Fibroblast of peridontal ligament (primary cell): ENCODE measurements around the gene SLC29A2.
A peak's percentile ranks its signal among the peaks of the same experiment; 100 is the strongest.
"Not testable (repeated sequence)": the region's sequence is repeated elsewhere in the genome, so short reads cannot be mapped to it uniquely, and the experiment has no call there.

Source experiments
- DNase-seq: peaks from one replicate; pipeline ENCODE4 v3.0.0-alpha.2; 2010; ENCODE audit errors: extremely low read depth

SLC29A2 gene

DNA sequence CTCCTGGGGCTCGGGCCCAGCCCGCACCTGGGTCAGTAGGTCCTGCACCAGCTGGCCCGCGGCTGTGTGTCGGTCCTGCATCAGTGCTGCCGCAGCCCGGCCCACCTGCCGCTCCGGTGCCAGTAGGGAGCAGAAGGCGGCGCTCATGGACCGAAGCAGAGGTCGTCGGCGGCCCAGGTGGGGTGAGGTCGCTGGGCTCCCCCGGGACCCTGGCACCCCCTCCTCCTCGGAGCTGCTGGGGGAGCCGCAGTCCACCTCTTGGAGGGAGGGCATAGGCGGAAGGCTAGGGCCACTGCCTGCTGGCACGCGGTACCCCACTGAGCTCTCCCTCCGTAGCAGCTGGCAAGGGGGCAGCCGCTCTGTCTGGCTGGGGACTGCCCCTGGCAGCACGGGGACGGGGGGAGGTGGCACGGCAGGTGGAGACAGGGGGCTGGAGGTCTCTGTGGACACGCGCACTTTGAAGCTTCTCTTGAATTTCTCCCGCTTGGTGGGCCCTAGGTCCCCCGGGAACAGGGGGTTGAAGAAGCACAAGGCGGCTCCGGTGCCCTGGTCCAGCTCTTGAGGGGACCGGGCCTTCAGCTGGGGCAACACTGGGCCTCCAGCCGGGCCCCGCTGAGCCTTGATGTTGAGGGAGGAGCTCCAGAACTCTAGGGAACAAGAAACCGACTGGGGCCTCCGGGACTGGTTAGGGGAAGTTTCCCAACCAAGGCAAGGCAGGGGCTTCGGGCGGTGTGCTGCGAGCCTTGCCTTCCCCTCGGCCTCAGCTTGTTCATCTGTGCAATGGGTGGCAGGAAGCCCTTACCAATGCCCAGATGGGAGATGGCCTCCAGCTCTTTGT is 36.7 kb downstream of the SLC29A2 start:
- DNase-seq: no peak

DNA sequence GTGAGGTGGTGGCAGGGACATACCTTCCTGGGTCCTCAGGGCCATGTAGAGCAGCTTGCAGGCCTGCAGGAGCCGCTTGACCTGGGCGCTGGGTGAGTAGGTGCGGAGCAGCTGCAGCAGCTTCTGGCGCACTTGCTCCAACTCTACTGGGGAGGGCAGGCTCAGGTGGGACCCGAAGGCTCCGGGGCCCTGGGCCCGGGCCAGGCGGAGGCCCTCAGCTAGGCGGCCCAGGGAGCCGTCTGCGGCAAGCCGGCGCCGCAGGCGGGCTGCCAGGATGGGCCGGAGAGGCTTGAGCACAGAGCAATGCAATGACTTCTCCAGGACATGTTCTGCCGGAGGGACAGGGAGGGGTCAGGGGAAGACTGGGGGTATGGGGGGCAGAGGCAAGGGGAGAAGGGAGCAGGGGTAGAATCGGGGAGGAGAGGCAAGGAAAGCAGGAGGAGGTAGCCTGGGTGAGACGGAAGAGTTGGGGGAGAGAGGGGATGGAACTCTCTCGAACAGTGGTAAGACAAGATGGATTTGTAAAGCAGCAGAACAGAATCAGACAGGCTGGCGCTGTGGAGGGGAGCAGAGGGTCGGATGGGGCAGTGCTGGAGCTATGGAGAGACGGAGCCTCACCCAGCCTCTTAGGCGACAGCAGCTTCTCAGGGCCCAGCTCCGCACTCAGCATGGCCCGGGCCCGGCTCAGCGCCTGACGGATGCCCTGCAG is 37.5 kb downstream of the SLC29A2 start:
- no peak for DNase-seq

DNA sequence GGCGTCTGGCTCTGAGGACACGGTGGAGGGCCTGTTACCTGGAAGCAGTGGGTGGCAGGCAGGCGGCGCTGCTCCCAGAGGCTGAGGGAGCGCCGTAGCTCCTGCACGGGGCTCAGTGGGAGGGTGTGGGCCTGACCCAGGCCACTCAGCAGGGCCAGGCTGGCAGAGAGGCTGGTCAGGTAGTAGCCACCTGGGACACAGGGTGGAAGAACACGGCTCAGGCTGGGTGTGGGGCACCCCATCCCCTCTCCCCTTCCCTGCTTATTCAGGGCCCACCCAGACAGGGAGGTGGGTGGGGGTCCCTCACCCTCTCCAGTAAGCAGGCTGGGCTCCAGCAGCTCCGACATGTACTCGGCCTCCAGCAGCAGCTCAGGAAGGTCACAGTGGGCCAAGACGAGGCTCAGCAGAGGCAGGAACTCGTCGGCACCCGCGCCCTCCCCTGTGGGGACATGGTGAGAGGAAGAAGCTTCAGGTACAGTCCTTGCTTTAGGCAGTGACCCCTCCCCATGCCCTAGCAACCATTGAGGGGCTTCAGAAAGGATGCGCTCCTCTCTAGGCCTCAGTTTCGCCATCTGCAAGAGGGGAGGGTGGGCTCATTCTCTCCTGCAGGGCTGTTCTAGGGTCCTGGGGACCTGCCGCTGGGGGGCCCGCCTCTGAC is 38.2 kb downstream of the SLC29A2 start:
- DNase-seq: no peak

DNA sequence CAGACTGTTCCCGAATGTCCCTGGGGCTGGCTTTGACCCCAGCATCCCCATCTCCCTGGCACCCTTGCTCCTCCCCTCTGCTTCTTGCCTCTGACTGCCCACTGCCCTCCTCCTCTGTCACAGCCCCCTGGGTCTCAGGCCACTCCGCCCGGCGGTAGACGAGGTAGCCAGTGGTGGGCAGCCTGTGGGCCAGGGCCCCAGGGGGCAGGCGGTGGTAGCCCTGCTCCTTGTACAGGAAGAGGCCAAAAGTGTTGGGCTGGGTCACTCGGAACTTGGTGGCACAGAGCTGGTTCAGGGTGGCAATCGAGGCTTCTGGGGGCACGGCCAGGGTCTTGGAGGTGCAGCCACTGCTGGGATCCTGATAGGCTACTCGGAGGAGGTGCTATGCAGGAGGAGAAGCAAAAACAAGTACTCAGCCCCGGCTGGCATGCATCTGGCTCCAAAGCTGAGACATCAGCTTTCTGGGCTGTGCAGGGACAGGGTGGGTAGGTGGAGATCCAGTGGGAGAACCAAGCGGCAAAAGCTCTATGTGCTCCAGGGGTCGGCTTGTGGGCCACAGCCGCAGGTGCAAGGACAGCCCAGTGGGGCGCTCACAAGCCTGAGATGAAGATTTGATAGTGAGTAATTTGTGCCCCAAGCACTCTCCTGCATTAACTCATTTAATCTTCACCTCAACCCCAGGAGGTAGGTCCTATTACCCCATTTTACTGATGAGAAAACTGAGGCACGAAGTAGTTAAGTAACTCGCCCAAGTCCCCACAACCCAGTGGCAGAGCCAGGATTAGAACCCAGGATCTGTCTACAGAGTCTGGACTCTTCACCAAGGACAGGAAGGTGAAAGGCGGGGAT is 39.0 kb downstream of the SLC29A2 start:
- DNase-seq: no peak

DNA sequence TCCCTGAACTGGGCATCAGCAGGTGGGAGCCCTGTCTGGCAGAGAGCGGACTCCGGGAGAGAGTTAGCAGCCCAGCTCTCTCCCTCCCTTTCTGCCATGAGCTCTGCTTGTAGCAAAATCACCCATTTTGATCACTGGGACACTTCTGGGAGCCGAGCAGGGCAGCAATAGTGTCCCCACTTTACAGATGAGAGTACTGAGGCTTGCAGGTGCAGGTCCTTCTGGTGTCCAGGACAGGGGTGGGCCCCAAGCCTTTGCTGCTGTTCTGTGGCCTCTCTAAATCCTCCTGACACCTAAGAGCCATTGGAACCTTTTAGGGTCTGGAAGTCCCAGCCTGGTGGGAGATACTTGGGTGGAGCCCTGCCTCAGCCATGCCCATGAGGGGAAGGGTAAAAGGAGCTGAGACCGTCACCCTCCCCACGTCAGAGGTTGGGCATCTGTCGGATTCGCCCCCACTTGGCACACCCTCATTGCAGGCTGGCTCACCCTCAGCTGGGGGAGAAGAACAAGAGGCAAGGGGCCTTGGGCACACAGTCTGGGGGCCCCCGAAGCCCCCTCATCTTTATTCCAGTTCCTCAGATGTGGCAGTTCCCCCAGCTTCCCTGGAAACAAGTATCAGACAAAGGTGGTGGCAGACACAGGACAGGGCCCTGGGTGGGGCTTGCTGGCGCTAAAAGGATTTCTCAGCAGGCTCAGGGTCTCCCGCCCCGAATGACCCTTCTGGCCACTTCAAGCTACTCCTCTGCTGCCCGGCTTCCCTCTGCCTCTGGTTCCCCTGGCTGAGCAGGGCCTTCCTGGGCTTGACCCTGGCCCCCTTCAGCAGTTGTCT is 39.8 kb downstream of the SLC29A2 start:
- DNase-seq: no peak

DNA sequence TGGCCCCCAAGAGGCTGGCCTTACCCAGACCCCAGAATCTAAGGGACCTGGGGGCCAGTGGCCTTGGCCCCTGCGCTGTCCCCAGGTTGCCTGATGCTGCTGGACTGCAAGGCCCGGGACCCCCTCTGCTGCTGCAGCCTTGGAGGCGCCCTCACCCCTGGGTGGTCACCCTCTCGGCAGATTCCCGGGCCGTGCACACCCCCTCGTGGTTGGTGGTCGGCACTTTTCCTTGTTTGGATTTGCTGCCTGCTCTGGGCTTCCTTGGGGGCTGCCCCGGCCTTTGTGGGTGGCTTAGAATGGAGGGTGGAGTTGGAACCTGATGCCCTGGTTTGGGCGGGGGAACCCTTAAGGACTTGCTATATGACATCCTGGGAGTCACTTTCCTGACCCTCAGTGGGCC is 40.6 kb downstream of the SLC29A2 start:
- DNase-seq: no peak

DNA sequence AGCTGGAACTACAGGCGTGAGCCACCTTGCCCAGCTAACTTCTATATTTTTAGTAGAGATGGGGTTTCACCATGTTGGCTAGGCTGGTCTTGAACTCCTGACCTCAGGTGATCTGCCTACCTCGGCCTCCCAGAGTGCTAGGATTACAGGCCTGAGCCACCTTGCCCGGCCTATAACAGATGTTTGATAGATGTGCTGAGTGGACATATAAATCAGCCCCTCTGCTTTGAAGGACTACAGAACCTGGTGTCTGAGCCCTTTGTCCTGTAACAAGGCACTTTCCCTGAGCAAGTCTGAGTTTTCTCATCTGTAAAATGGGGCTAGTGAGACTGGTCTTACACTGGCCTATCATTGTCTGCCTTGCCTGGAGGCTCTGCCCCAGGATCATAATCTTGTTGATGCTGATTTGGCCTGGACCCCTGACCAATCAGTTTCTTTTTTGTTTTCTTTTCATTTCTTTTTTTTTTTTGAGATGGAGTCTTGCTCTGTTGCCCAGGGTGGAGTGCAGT is 42.3 kb downstream of the SLC29A2 start:
- DNase-seq: no peak

DNA sequence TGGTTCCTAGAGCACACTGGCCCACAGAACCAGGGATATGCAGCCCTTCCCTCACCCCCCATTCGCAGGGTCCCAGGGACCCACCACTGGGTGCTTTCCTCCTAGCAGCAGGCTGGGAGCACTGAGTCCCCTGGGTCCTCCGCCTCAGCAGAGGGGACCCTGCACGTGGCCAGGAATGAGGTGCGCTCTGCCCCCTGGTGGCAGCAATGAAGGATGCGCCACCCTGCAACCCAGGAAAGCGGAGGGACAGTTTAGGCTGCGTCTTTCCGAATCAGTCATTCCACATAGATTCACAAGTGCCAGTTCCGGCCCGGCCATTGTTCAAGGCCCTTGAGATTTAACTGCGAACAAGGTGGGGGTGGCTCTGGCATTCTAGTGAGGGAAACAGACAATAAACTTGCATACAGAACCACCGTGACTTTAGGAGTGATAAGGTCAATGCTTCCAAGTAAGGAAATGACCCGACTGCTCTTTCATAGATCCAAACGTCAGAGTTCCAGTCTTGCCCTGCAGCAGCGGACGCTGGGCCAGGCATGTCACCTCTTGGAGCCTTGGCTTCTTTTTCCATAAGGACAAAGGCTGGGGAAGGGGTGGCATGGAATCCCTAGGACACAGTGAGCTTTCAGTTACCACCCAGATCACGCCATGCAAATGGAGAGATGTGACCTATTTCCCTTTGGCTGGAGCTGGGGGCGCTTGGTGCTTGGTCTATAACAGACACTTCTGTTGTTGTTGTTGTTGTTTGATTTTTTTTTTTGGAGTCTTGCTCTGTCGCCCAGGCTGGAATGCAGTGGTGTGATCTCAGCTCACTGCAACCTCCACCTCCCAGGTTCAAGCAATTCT is 43.0 kb downstream of the SLC29A2 start:
- DNase-seq: peak; percentile 69

DNA sequence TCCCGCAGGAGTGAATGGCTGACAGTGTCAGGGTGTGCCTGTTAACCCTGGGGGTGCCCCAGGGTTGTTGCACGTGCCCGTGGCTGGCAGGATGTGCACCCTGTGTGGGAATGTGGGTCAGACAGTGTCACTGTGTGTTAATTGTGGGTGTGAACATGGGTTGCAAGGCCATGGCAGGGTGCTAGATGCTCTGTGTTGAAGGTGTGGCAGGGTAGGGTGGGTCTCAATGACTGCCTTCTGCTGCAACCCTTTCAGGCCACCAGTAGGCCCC is 43.6 kb downstream of the SLC29A2 start:
- no peak for DNase-seq

DNA sequence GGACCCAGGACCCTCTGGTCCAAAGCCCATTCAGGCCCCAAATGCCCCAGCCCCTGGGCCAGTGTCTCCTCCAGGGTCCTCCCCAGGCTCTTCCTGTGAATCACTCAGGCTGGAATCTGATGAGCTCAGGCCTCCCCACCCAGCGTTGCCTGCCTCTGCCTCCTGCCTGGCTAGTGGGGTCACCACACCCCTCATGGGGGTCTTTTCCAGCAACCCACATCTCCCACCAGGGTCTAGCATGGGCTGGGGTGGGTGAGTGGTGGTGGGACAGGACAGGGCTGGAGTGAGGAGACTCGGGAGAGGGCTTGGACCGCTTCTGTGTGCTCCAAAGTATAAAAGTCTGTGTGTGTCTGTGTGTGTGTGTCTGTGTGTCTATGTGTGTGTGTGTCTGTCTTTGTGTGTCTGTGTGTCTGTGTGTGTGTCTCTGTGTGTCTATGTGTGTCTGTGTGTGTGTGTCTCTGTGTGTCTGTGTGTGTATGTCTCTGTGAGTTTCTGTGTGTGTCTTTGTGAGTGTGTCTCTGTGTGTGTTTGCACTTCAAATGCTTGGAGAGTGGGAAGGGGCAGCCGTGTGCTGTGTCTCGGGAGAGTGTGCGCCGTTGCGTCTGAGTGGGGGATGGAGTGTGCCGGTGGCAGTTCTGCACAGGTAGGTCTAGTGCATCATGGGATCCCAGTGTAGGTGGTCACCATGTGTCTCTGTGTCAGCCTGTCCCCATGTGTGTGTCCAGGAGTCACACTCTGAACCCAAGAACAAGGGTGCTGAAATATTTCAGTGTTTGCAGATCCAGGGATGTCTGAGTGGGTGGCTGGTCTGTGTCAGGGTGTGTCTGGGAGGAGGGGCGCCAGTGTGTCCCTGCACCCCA is 44.2 kb downstream of the SLC29A2 start:
- peak; percentile 51 for DNase-seq

DNA sequence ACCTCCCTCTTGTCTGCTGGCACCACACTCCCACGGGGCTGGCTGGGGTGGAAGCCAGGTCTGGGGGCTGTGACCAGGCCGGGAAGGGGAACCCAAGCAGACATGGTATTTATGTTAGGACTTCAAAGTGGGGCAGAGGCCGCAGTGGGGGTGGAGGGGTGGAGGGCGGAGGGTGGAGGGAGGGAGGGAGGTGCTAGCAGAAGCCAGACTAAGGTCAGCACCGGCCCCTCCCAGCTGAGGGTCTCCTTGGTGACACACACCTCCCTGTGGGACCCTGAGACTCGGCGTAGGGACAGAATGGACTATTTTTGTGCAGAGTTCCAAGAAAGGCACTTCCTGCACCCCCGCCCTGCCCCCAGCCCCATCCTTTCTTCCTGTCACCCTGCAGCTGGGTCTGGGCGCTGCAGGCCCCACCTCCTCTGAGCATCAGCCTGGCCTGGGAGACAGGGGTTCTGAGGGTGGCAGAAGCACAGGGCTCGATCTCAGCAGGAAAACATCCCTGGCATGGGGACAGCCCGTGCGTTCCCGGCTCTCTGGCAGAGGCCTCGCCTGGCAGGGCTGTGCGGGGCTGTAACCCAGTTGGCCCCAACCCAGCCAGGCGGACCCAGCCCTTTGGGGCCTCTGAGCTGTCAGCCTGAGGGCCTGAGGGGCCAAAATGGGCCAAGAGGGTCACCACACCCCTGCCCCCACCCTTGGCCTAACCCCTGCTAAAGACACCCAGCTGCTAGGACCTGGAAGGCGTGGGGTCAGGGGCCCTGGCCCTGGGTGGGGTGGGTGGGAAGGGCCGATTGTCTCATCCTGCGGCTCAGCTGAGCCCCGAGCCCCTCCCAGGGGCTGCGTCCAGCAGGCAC is 45.1 kb downstream of the SLC29A2 start:
- peak; percentile 41 for DNase-seq

DNA sequence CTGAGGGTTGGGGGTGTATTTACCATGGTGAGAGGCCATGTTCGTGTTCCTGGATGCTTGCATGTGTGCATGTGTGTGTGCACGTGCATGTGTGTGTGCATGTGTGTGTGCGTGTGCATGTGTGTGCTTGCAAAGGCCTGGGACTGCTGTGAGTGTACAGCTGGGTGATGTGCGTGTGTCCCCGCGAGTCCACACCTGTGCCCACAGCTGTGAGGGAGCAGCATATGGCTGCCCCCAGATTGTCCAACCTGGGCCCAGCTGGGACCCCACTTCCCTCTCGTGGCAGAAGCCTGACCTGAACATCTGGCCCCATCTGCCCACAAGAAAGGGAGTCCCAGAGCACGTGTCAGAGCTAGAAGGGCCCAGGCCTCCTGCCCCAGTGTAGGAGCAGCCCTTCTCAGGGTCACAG is 46.3 kb downstream of the SLC29A2 start:
- no peak for DNase-seq

DNA sequence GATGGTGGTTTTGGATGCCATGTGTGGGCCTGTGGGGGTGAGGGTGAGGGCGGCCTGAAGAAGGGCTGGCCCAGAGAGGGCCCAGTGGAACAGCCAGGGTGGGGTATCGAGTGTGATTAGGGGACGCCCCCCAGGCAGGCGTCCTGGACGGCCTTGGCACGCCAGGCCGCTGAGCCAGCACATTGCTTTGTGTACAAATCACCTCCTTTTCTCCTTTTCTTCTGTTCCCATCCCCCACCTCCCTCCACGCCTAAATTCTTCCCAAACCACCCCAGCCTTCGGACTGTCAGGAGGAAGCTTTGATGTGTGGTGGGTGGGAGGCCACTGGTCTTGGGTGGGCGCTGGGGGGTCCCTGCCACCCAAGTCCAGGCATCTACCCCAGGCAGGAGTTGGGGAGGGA is 46.9 kb downstream of the SLC29A2 start:
- DNase-seq: peak; percentile 36

DNA sequence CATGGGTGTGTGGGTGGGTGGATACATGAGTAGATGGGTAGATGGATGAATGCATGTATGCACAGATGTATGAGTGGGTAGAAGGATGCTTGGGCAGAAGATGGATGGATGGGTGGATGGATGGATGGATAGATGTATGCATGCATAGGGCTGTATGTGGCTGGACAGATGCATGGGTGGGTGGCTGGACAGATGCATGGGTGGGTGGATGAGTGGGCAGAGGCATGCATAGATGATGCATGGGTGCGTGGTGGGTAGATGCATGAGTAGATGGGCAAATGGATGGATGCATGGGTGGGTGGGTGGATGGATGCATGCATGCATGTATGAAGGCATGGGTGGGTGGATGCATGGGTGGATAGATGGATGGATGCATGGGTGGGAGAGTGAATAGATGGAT is 47.9 kb downstream of the SLC29A2 start:
- DNase-seq: no peak

DNA sequence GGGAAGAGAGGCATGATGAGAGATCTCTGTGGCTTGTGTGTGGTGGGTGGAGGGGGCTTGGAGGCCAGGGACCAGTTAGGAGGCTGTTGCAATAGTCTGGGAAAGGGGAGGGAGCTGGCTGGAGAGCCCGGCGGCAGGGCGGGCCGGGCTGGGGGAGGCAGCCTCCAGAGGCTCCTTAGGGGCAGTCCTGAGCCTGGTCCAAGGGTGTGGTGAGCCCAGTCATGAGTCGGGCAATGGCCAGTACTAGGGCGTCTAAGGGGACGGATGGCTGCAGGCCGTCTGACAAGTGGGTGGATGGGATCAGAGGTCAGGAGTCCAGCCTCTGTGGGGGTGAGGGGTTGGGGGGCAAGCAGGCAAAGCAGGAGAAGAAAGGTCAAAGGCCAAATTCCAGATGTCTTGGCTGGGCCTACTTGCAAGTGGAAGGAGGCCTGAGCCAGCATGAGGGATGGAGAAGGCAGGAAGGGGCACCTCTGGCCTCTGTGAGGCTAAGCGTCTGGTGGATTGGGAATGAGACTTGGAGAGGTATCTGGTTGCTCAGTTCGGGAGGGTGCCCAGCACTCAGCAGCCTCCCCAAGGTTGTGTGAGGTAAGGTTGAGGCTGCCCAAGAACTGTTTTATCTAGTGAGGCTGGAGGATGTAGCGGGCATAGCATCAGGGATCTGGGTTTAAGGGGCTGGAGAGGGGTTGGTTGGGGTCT is 48.7 kb downstream of the SLC29A2 start:
- peak; percentile 67 for DNase-seq

DNA sequence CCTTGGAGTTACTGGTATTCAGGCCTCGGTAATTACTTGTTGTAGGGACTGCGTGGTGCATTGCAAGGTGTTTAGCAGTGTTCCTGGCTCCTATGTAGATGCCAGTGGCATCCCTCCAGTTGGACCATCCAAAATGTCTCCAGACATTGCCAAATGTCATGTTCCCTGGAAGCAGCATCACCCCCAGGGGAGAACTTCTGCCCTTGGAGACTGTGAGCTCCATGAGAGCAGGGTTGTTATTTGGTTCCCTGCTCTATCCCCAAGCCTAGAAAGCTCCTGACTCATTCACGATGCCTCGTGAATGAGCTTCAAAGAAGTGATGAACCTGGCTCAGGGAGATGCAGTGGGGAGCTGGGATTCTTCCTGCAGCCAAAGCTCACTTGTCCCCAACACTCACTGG is 50.0 kb downstream of the SLC29A2 start:
- no peak for DNase-seq

DNA sequence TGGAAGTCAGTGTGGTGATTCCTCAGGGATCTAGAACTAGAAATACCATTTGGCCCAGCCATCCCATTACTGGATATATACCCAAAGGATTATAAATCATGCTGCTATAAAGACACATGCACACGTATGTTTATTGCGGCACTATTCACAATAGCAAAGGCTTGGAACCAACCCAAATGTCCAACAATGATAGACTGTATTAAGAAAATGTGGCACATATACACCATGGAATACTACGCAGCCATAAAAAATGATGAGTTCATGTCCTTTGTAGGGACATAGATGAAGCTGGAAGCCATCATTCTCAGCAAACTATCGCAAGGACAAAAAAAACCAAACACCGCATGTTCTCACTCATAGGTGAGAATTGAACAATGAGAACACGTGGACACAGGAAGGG is 50.8 kb downstream of the SLC29A2 start:
- not testable (repeated sequence) for DNase-seq

DNA sequence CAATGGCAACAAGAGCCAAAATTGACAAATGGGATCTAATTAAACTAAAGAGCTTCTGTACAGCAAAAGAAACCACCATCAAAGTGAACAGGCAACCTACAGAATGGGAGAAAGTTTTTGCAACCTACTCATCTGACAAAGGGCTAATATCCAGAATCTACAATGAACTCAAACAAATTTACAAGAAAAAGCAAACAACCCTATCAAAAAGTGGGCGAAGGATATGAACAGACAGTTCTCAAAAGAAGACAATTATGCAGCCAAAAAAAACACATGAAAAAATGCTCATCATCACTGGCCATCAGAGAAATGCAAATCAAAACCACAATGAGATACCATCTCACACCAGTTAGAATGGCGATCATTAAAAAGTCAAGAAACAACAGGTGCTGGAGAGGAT is 51.3 kb downstream of the SLC29A2 start:
- not testable (repeated sequence) for DNase-seq
